IMR-90 (cell line): ENCODE data around the gene SLC38A5. TPM values are rescaled to one million over a fixed set of nuclear protein-coding genes. Genes with fewer than 3 reads are reported as not detected.

Experiments used
- ATAC-seq: fragments of 200-7000 bp; cut with Tn5 transposase; 2 replicates; pipeline ENCODE4 v1.9.1; 2020; ENCODE audit warnings: low read depth, mild to moderate bottlenecking, moderate library complexity
- BruUV-seq: library from RNA; stranded (reverse); fragments of 400-500 nt; replicated peaks from 2 replicates; lab custom pipeline; 2021; lab: Mats Ljungman, UMichigan
- CTCF ChIA-PET: fragments of 300-600 bp; formaldehyde crosslinking; extraction: SDS; loops from one replicate; lab custom pipeline; 2021; ENCODE audit warnings: antibody characterized with exemption; lab: Yijun Ruan, JAX
- POLR2A ChIA-PET: fragments of 300-600 bp; sonication (Branson Sonifier 250); formaldehyde crosslinking; loops from one replicate; lab custom pipeline; 2022; ENCODE audit warnings: antibody characterized with exemption; ENCODE audit not compliant: unreplicated experiment; lab: Charles Lee
- DNase-seq: peaks from one replicate; pipeline ENCODE4 v3.0.0; 2013
- H2AFZ ChIP-seq: replicated peaks from 2 replicates; pipeline ENCODE3; 2013; ENCODE audit warnings: low read length, mild to moderate bottlenecking; ENCODE audit not compliant: poor library complexity
- H2AK5ac ChIP-seq: 2 replicates; pipeline ENCODE4 v1.6.1; 2013; ENCODE audit warnings: low read depth, low read length, inconsistent platforms
- H2AK9ac ChIP-seq: replicated peaks from 2 replicates; pipeline ENCODE3; 2013; ENCODE audit warnings: mild to moderate bottlenecking, low read depth, low read length, moderate library complexity; ENCODE audit not compliant: poor library complexity
- H2BK120ac ChIP-seq: 2 replicates; pipeline ENCODE4 v1.6.1; 2013; ENCODE audit warnings: low read depth, low read length, inconsistent platforms
- H2BK15ac ChIP-seq: 3 replicates; pipeline ENCODE4 v1.6.1; 2013; ENCODE audit warnings: low read depth, low read length, inconsistent platforms
- H2BK20ac ChIP-seq: 2 replicates; pipeline ENCODE4 v1.6.1; 2013; ENCODE audit warnings: low read depth, mild to moderate bottlenecking, inconsistent platforms, low read length, moderate library complexity
- H2BK5ac ChIP-seq: 2 replicates; pipeline ENCODE4 v1.6.1; 2013; ENCODE audit warnings: mild to moderate bottlenecking, low read depth, low read length, inconsistent platforms; ENCODE audit not compliant: poor library complexity, severe bottlenecking
- H3K14ac ChIP-seq: replicated peaks from 2 replicates; pipeline ENCODE4 v1.6.1; 2013; ENCODE audit warnings: low read depth, low read length, inconsistent platforms
- H3K18ac ChIP-seq: 2 replicates; pipeline ENCODE4 v1.6.1; 2013; ENCODE audit warnings: low read depth, low read length, control low read depth
- H3K23ac ChIP-seq: 2 replicates; pipeline ENCODE4 v1.6.1; 2013; ENCODE audit warnings: low read depth, low read length, inconsistent platforms
- H3K27ac ChIP-seq: 2 replicates; pipeline ENCODE4 v1.5.1; 2013; ENCODE audit warnings: mild to moderate bottlenecking, control low read depth, low read length; ENCODE audit not compliant: insufficient read depth
- H3K27me3 ChIP-seq: 2 replicates; pipeline ENCODE4 v1.6.1; 2013; ENCODE audit warnings: low read length; ENCODE audit not compliant: control insufficient read depth, insufficient read depth
- H3K36me3 ChIP-seq: 2 replicates; pipeline ENCODE4 v1.6.1; 2013; ENCODE audit warnings: low read length, mixed read lengths; ENCODE audit not compliant: control insufficient read depth, insufficient read depth
- H3K4ac ChIP-seq: 2 replicates; pipeline ENCODE4 v1.6.1; 2013; ENCODE audit warnings: low read depth, low read length, inconsistent platforms
- H3K4me1 ChIP-seq: 2 replicates; pipeline ENCODE4 v1.6.1; 2013; ENCODE audit warnings: low read length, mixed read lengths; ENCODE audit not compliant: control insufficient read depth, insufficient read depth
- H3K4me2 ChIP-seq: 2 replicates; pipeline ENCODE4 v1.6.1; 2013; ENCODE audit warnings: low read depth, mild to moderate bottlenecking, control low read depth, low read length, moderate library complexity
- H3K4me3 ChIP-seq: 2 replicates; pipeline ENCODE4 v1.5.1; 2013; ENCODE audit warnings: low read depth, mild to moderate bottlenecking, control low read depth, low read length, moderate library complexity; ENCODE audit not compliant: insufficient read depth
- H3K56ac ChIP-seq: 2 replicates; pipeline ENCODE4 v1.6.1; 2013; ENCODE audit warnings: low read length, inconsistent platforms; ENCODE audit not compliant: insufficient read depth; ENCODE audit errors: extremely low read depth
- H3K79me1 ChIP-seq, 2 experiments: 2 replicates each; pipeline ENCODE4 v1.6.1; 2013; ENCODE audit warnings: low read length in 2 of 2, inconsistent platforms in 1 of 2, low read depth in 1 of 2
- H3K9ac ChIP-seq: 2 replicates; pipeline ENCODE4 v1.6.1; 2013; ENCODE audit warnings: low read depth, low read length, control low read depth
- H3K9me1 ChIP-seq: 2 replicates; pipeline ENCODE4 v1.6.1; 2013; ENCODE audit warnings: low read length, inconsistent platforms; ENCODE audit not compliant: insufficient read depth
- H3K9me3 ChIP-seq: 2 replicates; pipeline ENCODE4 v1.6.1; 2013; ENCODE audit warnings: low read length; ENCODE audit not compliant: control insufficient read depth, insufficient read depth
- H4K20me1 ChIP-seq: 2 replicates; pipeline ENCODE4 v1.6.1; 2013; ENCODE audit warnings: low read length, inconsistent platforms; ENCODE audit not compliant: insufficient read depth
- H4K5ac ChIP-seq: 2 replicates; pipeline ENCODE4 v1.6.1; 2013; ENCODE audit warnings: mild to moderate bottlenecking, low read depth, low read length, control low read depth
- H4K8ac ChIP-seq, 2 experiments: 2 replicates each; pipeline ENCODE4 v1.6.1; 2013; ENCODE audit warnings: low read depth in 2 of 2, low read length in 2 of 2, control low read depth in 1 of 2, inconsistent platforms in 1 of 2
- H4K91ac ChIP-seq: 2 replicates; pipeline ENCODE4 v1.6.1; 2013; ENCODE audit warnings: low read depth, low read length, inconsistent platforms; ENCODE audit not compliant: insufficient read depth
- CHD1 ChIP-seq: IDR thresholded peaks from 2 replicates; pipeline ENCODE4 v1.6.1; 2012; ENCODE audit warnings: low read depth, low read length, improper control_type of control experiment
- CTCF ChIP-seq: conservative IDR thresholded peaks from 2 replicates; pipeline ENCODE4 v1.5.1; 2012; ENCODE audit warnings: mild to moderate bottlenecking, low read depth, low read length, improper control_type of control experiment
- ELK1 ChIP-seq: fragments of 150-350 bp; IDR thresholded peaks from 2 replicates; pipeline ENCODE4 v1.6.1; 2016; ENCODE audit warnings: low read depth, mild to moderate bottlenecking, low read length, moderate library complexity, borderline replicate concordance
- MAFK ChIP-seq: IDR thresholded peaks from 2 replicates; pipeline ENCODE4 v1.6.1; 2012; ENCODE audit warnings: low read depth, low read length, improper control_type of control experiment
- RAD21 ChIP-seq: IDR thresholded peaks from 2 replicates; pipeline ENCODE4 v1.6.1; 2012; ENCODE audit warnings: low read length, improper control_type of control experiment
- SMC3 ChIP-seq: fragments of 150-350 bp; IDR thresholded peaks from 2 replicates; pipeline ENCODE4 v1.6.1; 2016; ENCODE audit warnings: low read depth, mild to moderate bottlenecking, antibody characterized with exemption, low read length, moderate library complexity
- WGBS, 2 experiments: methylation state at CpG; one replicate each; pipeline versions ENCODE4 v1.1.5 to v1.1.7; 2013; ENCODE audit warnings: missing lambda C conversion rate in 2 of 2; ENCODE audit not compliant: insufficient read length in 1 of 2; ENCODE audit errors: extremely low coverage in 2 of 2; 5-methylcytosine and 5-hydroxymethylcytosine counted together
- dilution Hi-C: fragments of 300-500 bp; cut with HindIII; formaldehyde crosslinking; loops from one replicate; pipeline ENCODE4 v1.14.3; 2018; ENCODE audit warnings: low sequenced_read_pairs; ENCODE audit not compliant: unreplicated experiment
- in situ Hi-C: fragments of 300-500 bp; cut with MboI; formaldehyde crosslinking; loops from 3 replicates; pipeline ENCODE4 v1.14.3; 2019; ENCODE audit warnings: low sequenced_read_pairs, inconsistent platforms, mixed read lengths
- intact Hi-C: fragments of 100-400 bp; cut with micrococcal nuclease; formaldehyde crosslinking; loops from 2 replicates; pipeline ENCODE4 v1.10.0; 2022
- polyA plus RNA-seq, 3 experiments: library from polyadenylated mRNA; depleted of rRNA; stranded (reverse); fragments of >200 nt; gene quantifications; 2 replicates each; pipeline ENCODE4 v1.2.3, GENCODE V29; 2012; ENCODE audit warnings: low replicate concordance in 1 of 3
- total RNA-seq: library from RNA; depleted of rRNA; stranded (reverse); fragments of >200 nt; gene quantifications from 2 replicates; pipeline ENCODE4 v1.2.3, GENCODE V29; 2012

SLC38A5 gene
- total and polyA plus RNA-seq, 2 of the 4 experiments (the other 2 are of a cell fraction) = 12.2 to 20.4 TPM

- Histone ChIP-seq H2AFZ (peak overlapping the region; percentile 19), H2BK15ac (no peak overlapping the region), H3K14ac (no peak overlapping the region), H3K36me3 (no peaks in the 10 kb centered on the region), H4K20me1 (no peaks in the 10 kb centered on the region; the same call in 1 of the 2 replicates), H3K56ac (no peak overlapping the region), H3K79me1 (peaks cover 0 to 21% of the 10 kb centered on the region in 2 experiments; a peak in 2 of 4 replicates), H2BK20ac (no peak overlapping the region), H3K4me2 (no peak overlapping the region), H4K8ac (no peak overlapping the region), H2AK9ac (no peak overlapping the region), H4K91ac (no peak overlapping the region), H3K4ac (no peak overlapping the region), H2BK5ac (no peak overlapping the region), H3K27ac (no peak overlapping the region), H4K5ac (no peak overlapping the region), H3K4me1 (no peaks in the 10 kb centered on the region), H3K4me3 (no peak overlapping the region), H3K9ac (no peak overlapping the region), H3K9me3 (no peaks in the 10 kb centered on the region), H2AK5ac (no peak overlapping the region), H3K18ac (no peak overlapping the region), H3K23ac (no peak overlapping the region), H3K27me3 (peaks cover 3% of the 10 kb centered on the region; the same call in 1 of the 2 replicates), H2BK120ac (no peak overlapping the region), H3K9me1 (peaks cover 7% of the 10 kb centered on the region)
- 61% methylated on average over 3 of the region's 10 CpGs; no CpG with 5 or more reads in 1 of the 2 experiments for WGBS, 2 experiments
- ATAC-seq (no peak), DNase-seq (no peak)
- in situ Hi-C loops (no loop called here), dilution Hi-C loops (no loop called here), intact Hi-C loops (no loop called here)
- ChIA-PET POLR2A (no interaction called here), CTCF (no interaction called here)
- TF ChIP-seq MAFK = no peak
- TF ChIP-seq ELK1 = no peak
- no peak for TF ChIP-seq CHD1
- TF ChIP-seq SMC3 = 0 out of 2 replicates have a peak, but pooled peaks have one; percentile 25
- peak; percentile 39 for TF ChIP-seq RAD21
- peak; percentile 26 for TF ChIP-seq CTCF
- no TSS peak for BruUV-seq
Measured at GRCh38 chrX:48474127-48474526, 4.1 kb upstream of the SLC38A5 start.
